Measurements from ENCODE around the gene LACRT.

The LACRT gene

GRCh38 chr12:54663603-54664002 lies 28.9 kb upstream of the LACRT start:
- TF ChIP-seq CTCF (IDR thresholded peaks at IDR 0.05; ENCODE audit: insufficient read depth, missing control alignments) = no peak
- DNase-seq (ENCODE audit: insufficient read length, low spot score) = no peak
- FAIRE-seq = no peak

GRCh38 chr12:54662026-54662425 lies 27.3 kb upstream of the LACRT start:
- no peak for TF ChIP-seq CTCF (IDR thresholded peaks at IDR 0.05; ENCODE audit: insufficient read depth, missing control alignments)
- no peak for FAIRE-seq
- DNase-seq (ENCODE audit: insufficient read length, low spot score) = no peak

- TF ChIP-seq CTCF (IDR thresholded peaks at IDR 0.05; ENCODE audit: insufficient read depth, missing control alignments) = no peak
- DNase-seq (ENCODE audit: insufficient read length, low spot score) (no peak), FAIRE-seq (no peak)
Observed at GRCh38 chr12:54661048-54661447, 26.4 kb upstream of the LACRT start.

GRCh38 chr12:54660320-54660962 lies 25.7 kb upstream of the LACRT start:
- TF ChIP-seq CTCF (IDR thresholded peaks at IDR 0.05; ENCODE audit: insufficient read depth, missing control alignments) = no peak
- DNase-seq (ENCODE audit: insufficient read length, low spot score) (no peak), FAIRE-seq (no peak)

GRCh38 chr12:54658306-54659264 lies 23.9 kb upstream of the LACRT start:
- FAIRE-seq = no peak
- no peak for DNase-seq (ENCODE audit: insufficient read length, low spot score)
- peak; percentile 53 for TF ChIP-seq CTCF (IDR thresholded peaks at IDR 0.05; ENCODE audit: insufficient read depth, missing control alignments)

- DNase-seq (ENCODE audit: insufficient read length, low spot score) = no peak
- TF ChIP-seq CTCF (IDR thresholded peaks at IDR 0.05; ENCODE audit: insufficient read depth, missing control alignments) = no peak
- no peak for FAIRE-seq
Observed at GRCh38 chr12:54657105-54657607, 22.5 kb upstream of the LACRT start.
